Suprapubic skin (tissue), 4 donors: Measurements from ENCODE around the gene ABLIM3.

ENCODE experiments used
- POLR2A ChIP-seq, 2 donors: fragments of 450-650 bp; IDR thresholded peaks; one replicate each; pipeline ENCODE4 v1.6.1; 2017; ENCODE audit warnings: antibody characterized with exemption in 2 of 2, mild to moderate bottlenecking in 2 of 2, moderate library complexity in 2 of 2
- POLR2AphosphoS5 ChIP-seq, 3 donors: sonication (generic); formaldehyde crosslinking; IDR thresholded peaks; one replicate each; pipeline ENCODE4 v1.6.1; 2017; ENCODE audit warnings: antibody characterized with exemption in 3 of 3
- TF ChIP-seq, protein P1 (sequence below), 2 donors: fragments of 200-600 bp in 1 of 2; fragments of 450-650 bp in 1 of 2; sonication (generic) in 1 of 2; IDR thresholded peaks; one replicate each; pipeline ENCODE4 v1.5.1; 2016 to 2019; ENCODE audit warnings: antibody characterized with exemption in 2 of 2, mild to moderate bottlenecking in 1 of 2, moderate library complexity in 1 of 2

- TF ChIP-seq POLR2A (IDR thresholded peaks at IDR 0.05) (no peak), POLR2AphosphoS5 (IDR thresholded peaks at IDR 0.05) (no peak)
- TF ChIP-seq, protein P1, sequence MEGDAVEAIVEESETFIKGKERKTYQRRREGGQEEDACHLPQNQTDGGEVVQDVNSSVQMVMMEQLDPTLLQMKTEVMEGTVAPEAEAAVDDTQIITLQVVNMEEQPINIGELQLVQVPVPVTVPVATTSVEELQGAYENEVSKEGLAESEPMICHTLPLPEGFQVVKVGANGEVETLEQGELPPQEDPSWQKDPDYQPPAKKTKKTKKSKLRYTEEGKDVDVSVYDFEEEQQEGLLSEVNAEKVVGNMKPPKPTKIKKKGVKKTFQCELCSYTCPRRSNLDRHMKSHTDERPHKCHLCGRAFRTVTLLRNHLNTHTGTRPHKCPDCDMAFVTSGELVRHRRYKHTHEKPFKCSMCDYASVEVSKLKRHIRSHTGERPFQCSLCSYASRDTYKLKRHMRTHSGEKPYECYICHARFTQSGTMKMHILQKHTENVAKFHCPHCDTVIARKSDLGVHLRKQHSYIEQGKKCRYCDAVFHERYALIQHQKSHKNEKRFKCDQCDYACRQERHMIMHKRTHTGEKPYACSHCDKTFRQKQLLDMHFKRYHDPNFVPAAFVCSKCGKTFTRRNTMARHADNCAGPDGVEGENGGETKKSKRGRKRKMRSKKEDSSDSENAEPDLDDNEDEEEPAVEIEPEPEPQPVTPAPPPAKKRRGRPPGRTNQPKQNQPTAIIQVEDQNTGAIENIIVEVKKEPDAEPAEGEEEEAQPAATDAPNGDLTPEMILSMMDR (IDR thresholded peaks at IDR 0.05) = no peak
These were observed 131.9 kb downstream of the ABLIM3 start for GRCh38 chr5:149273237-149273636.
